ENCODE results near the gene INPP5A. TPM values are rescaled to one million over a fixed set of nuclear protein-coding genes. Genes with fewer than 3 reads are reported as not detected.

Gene INPP5A
- total RNA-seq, 1 experiment from 2014 or later = 12.3 TPM

DNA sequence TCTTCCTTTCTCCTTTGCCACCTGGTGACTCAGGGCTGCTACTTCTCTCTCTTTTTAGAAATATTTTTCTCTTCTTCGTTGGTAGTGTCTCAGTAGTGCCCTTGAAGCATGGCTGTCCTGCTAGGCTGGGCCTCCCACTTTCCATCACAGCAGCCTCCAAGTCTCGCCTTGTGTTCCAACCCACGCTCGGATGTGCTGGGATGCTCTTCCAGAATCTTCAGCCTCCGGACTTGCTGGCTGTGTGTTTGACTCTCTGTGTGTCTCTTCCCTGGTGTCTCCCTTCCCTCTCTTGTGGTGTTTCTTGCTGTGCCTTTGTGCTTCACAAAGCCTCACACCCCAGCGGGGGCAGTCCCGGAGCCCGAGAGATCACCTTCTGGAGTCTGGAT is 100.5 kb downstream of the INPP5A start:
- Histone ChIP-seq H3K79me2 (ENCODE audit: insufficient read depth, low read length) (no peaks in the 10 kb centered on the region), H3K4me3 (replicated peaks in 1 of 2; ENCODE audit: low read depth in 1 of 2, low read length in 2 of 2) (no peak overlapping the region), H3K27me3 (ENCODE audit: insufficient read depth, low read length) (no peaks in the 10 kb centered on the region), H3K9me3 (ENCODE audit: control insufficient read depth in 1 of 2, insufficient read depth in 1 of 2, low read depth in 1 of 2, low read length in 2 of 2) (no peaks in the 10 kb centered on the region), H3K4me1 (ENCODE audit: control insufficient read depth in 1 of 2, insufficient read depth in 2 of 2, low read length in 2 of 2) (no peaks in the 10 kb centered on the region), H3K9me2 (ENCODE audit: insufficient read depth) (no peaks in the 10 kb centered on the region), H3K4me2 (ENCODE audit: low read length) (no peak overlapping the region), H3K36me3 (ENCODE audit: control insufficient read depth in 1 of 2, insufficient read depth in 2 of 2, low read length in 2 of 2) (no peaks in the 10 kb centered on the region), H2AFZ (ENCODE audit: low read depth, low read length, poor library complexity, severe bottlenecking) (no peak overlapping the region), H4K20me1 (ENCODE audit: insufficient read depth) (no peaks in the 10 kb centered on the region), H3K9ac (ENCODE audit: low read length) (no peak overlapping the region), H3K27ac (ENCODE audit: low read depth, low read length) (no peak overlapping the region)
- BruUV-seq (replicated peaks) = no TSS peak
- no peak for DNase-seq (ENCODE audit: low read depth, low spot score)
- ChIA-PET POLR2A (no interaction called here), CTCF (no interaction called here), RAD21 (ENCODE audit: low non-redundant PET in 1 of 2, low total read pairs in 2 of 2, uncharacterized antibody in 2 of 2, unreplicated experiment in 2 of 2) (no interaction called here)
- no peak for TF ChIP-seq RAD21 (IDR thresholded peaks at IDR 0.05; ENCODE audit: low read depth)
- TF ChIP-seq ELF1 (IDR thresholded peaks at IDR 0.05; ENCODE audit: borderline replicate concordance, low read depth) = no peak
- no peak for TF ChIP-seq YY1 (IDR thresholded peaks at IDR 0.05; ENCODE audit: extremely low read depth, insufficient replicate concordance, low read depth, low read length)
- TF ChIP-seq REST (IDR thresholded peaks at IDR 0.05; ENCODE audit: low read depth) = no peak
- TF ChIP-seq CBX3 (IDR thresholded peaks at IDR 0.05; ENCODE audit: low read depth) = no peak
- no peak for TF ChIP-seq FOSL1 (IDR thresholded peaks at IDR 0.05; ENCODE audit: low read depth)
- intact Hi-C loops (cut with micrococcal nuclease) = loop anchor here (5.0 kb wide), 1 partner anchor 256 kb away; no protein-coding TSS in a partner anchor
- ATAC-seq = no peak

DNA sequence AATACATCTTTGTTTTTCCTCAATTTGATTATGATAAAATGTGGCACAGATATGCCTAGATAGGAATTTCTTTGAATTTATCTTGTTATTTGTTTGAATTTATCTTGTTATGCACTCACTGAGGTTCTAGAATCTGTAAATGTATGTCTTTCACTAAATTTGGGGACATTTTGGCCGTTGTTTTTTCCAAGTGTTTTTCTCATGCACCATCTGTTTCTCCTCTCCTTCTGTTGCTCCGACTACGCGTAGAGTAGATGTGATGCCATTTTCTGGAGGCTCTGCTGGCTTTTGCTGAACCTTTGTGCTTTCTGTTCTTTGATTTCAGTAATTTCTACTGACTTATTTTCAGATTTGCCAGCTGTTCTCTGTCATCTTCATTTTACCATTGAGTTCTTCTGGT is 101.9 kb downstream of the INPP5A start:
- no TSS peak for BruUV-seq (replicated peaks)
- Histone ChIP-seq H3K27ac (ENCODE audit: low read depth, low read length) (no peak overlapping the region), H3K4me2 (ENCODE audit: low read length) (no peak overlapping the region), H2AFZ (ENCODE audit: low read depth, low read length, poor library complexity, severe bottlenecking) (no peak overlapping the region), H3K4me1 (ENCODE audit: control insufficient read depth in 1 of 2, insufficient read depth in 2 of 2, low read length in 2 of 2) (no peaks in the 10 kb centered on the region), H4K20me1 (ENCODE audit: insufficient read depth) (no peaks in the 10 kb centered on the region), H3K9ac (ENCODE audit: low read length) (no peak overlapping the region), H3K36me3 (ENCODE audit: control insufficient read depth in 1 of 2, insufficient read depth in 2 of 2, low read length in 2 of 2) (no peaks in the 10 kb centered on the region), H3K4me3 (replicated peaks in 1 of 2; ENCODE audit: low read depth in 1 of 2, low read length in 2 of 2) (no peak overlapping the region), H3K79me2 (ENCODE audit: insufficient read depth, low read length) (no peaks in the 10 kb centered on the region), H3K9me2 (ENCODE audit: insufficient read depth) (no peaks in the 10 kb centered on the region), H3K27me3 (ENCODE audit: insufficient read depth, low read length) (no peaks in the 10 kb centered on the region), H3K9me3 (ENCODE audit: control insufficient read depth in 1 of 2, insufficient read depth in 1 of 2, low read depth in 1 of 2, low read length in 2 of 2) (no peaks in the 10 kb centered on the region)
- intact Hi-C loops (cut with micrococcal nuclease) = loop anchor here (5.0 kb wide), 1 partner anchor 257 kb away; no protein-coding TSS in a partner anchor
- ATAC-seq (no peak), DNase-seq (ENCODE audit: low read depth, low spot score) (no peak)
- CTCF ChIA-PET = no interaction called here
- POLR2A ChIA-PET = no interaction called here
- RAD21 ChIA-PET (ENCODE audit: low non-redundant PET in 1 of 2, low total read pairs in 2 of 2, uncharacterized antibody in 2 of 2, unreplicated experiment in 2 of 2) = no interaction called here
- TF ChIP-seq FOSL1 (IDR thresholded peaks at IDR 0.05; ENCODE audit: low read depth) (no peak), TCF7L2 (IDR thresholded peaks at IDR 0.05; ENCODE audit: borderline replicate concordance, extremely low read depth, insufficient read depth, insufficient read length) (no peak), CEBPB (IDR thresholded peaks at IDR 0.05; ENCODE audit: low read depth) (no peak), SIN3A (IDR thresholded peaks at IDR 0.05; ENCODE audit: low read depth) (no peak), ZBTB33 (IDR thresholded peaks at IDR 0.05; ENCODE audit: extremely low read depth, insufficient replicate concordance, low read length) (no peak), CBX3 (IDR thresholded peaks at IDR 0.05; ENCODE audit: low read depth) (no peak), YY1 (IDR thresholded peaks at IDR 0.05; ENCODE audit: extremely low read depth, insufficient replicate concordance, low read depth, low read length) (no peak)
- TF ChIP-seq, protein P1, sequence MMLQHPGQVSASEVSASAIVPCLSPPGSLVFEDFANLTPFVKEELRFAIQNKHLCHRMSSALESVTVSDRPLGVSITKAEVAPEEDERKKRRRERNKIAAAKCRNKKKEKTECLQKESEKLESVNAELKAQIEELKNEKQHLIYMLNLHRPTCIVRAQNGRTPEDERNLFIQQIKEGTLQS (IDR thresholded peaks at IDR 0.05) = no peak
- TF ChIP-seq, protein P2, sequence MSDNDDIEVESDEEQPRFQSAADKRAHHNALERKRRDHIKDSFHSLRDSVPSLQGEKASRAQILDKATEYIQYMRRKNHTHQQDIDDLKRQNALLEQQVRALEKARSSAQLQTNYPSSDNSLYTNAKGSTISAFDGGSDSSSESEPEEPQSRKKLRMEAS (IDR thresholded peaks at IDR 0.05) = no peak
